NCI-H774 (cell line): ENCODE results near the gene SCGB1C2.
"Not testable (repeated sequence)": the region's sequence is repeated elsewhere in the genome, so short reads cannot be mapped to it uniquely, and the experiment has no call there.

Experiments
- DNase-seq: peaks from one replicate; lab custom pipeline; 2025; lab: John Stamatoyannopoulos, UW

Gene SCGB1C2

DNA sequence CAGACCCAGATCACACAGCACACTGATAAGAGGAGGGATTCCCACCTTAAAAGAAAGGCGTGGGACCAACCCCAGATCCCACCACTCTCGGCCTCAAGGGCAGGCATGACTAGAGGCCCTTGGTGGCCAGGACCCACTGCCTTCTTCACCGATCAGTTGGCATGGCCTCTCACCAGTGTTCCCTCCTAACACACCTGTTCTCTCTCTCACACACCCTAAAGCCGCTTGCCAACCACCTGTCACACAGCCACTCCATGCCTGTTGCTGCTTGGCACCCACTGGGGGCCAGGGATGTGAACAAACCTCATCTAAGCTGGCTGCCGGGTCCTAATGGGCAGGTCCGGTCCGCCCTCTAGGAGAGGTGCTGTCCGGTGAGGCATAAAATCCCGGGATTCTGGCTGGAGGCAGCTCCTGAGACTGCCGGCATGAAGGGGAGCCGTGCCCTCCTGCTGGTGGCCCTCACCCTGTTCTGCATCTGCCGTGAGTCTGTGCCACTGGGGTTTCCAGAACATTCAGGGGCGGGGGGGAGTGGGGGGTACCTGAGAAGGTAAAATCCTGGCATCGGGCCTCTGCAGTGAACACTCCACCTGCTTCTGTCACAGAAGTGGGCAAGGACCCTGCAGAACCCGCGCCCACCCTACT lies at the start of gene SCGB1C2:
Gene SCGB1C2 (plus strand): TSS at position 404 of the 642 bp plus-strand sequence. CDS start 22 bp downstream, at position 426.
- not testable (repeated sequence) for DNase-seq

DNA sequence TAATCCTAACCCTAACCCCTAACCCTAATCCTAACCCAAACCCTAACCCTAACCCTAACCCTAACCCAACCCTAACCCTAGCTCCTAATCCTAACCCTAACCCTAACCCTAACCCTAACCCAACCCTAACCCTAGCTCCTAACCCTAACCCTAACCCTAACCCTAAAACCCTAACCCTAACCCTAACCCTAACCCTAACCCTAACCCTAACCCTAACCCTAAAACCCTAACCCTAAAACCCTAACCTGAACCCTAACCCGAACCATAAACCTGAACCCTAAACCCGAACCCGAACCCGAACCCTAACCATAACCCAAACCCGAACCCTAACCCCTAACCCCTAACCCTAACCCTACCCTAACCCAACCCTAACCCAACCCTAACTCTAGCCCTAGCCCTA lies 24.3 kb upstream of the SCGB1C2 start:
- not testable (repeated sequence) for DNase-seq

- not testable (repeated sequence) for DNase-seq
Observed at GRCh38 chr17:118339-118917, 18.9 kb upstream of the SCGB1C2 start.

DNA sequence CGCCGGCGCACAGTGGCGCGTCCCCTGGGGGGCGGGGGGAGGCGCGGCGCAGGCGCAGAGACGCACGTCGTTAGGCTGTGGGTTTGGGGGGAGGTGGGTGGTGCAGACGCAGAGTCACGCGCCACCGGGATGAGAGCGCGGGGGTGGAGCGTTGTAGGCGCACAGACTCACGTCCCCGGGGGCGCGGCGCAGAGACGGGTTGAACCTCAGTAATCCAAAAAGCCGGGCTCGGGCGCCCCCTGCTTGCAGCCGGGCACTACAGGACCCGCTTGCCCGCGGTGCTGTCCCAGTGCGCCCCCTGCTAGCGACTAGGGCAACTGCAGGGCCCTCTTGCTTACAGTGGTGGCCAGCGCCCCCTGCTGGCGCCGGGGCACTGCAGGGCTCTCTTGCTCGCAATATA lies 3.4 kb upstream of the SCGB1C2 start:
- not testable (repeated sequence) for DNase-seq

- DNase-seq: not testable (repeated sequence)
Observed at GRCh38 chr17:134332-134785, 3.0 kb upstream of the SCGB1C2 start.

- DNase-seq: not testable (repeated sequence)
Observed at GRCh38 chr17:135022-135421, 2.3 kb upstream of the SCGB1C2 start.

GRCh38 chr17:135895-136294 lies 1.5 kb upstream of the SCGB1C2 start:
- not testable (repeated sequence) for DNase-seq

GRCh38 chr17:136531-136930 lies 838 bp upstream of the SCGB1C2 start:
- DNase-seq: not testable (repeated sequence)

- DNase-seq: not testable (repeated sequence)
Observed at GRCh38 chr17:139401-140205, 2.2 kb downstream of the SCGB1C2 start.

DNA sequence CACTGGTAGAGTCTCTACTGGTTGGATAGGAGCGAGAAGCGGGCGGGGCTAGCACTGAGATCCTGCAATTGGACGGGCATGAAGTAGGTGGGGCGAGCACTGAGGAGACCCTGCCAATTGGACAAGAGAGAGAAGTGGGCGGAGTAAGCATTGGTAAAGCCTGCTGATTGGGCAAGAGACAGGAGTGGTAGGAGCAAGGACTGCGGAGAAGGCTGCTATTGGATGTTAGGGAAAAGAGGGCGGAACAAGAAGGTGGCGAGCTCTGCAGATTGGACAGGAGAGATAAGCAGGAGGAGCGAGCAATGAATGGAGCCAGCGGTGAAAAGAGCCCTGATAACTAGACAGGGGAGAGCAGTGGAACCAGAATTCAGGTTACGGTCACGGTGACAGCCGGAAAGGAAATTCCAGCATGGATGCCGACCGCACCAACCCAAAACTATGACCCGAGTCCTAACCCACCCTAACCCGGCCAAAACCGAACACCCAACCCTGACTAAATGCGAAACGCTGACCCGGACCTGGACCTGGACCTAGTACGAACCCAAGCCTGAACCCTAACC lies 4.8 kb downstream of the SCGB1C2 start:
- no peak for DNase-seq

DNA sequence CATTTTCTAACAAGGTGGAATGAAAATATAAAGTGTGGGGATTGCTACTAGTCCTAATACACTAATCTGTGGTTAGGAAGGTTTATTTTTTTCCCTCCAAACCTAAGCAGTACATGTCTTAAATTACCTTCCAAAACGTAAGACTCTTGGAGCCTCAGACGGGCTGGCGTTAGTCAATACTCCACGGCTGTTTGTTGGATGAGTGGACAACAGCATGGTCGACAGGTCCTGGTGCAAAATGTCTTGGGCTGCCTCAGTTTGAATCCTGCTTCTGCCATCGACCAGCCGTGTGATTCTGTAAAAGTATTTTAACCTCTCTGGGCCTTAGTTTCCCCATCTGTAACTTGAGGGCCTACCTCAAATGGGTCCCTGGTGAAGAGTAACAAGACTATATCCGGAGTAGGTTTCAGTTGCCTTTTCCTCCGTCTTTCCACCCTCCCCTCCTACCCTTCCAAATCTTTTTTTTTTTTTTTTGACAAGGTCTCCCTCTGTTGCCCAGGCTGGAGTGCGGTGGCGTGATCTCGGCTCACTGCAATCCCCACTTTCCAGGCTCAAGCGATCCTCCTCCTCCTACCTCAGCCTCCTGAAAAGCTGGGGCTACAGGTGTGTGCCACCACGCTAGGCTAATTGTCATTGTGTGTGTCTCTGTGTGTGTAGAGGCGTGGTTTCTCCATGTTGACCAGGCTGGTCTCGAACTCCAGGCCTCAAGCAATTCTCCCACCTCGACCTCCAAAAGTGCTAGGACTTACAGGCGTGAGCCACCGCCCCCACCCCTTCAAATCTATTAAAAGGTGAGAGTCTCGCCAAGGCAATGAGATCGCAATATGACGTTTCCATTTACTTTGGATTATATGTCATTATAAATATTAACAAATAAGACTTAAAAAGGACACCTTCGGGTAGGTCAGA lies 5.8 kb downstream of the SCGB1C2 start:
- DNase-seq: no peak

- peak; percentile 19 for DNase-seq
Observed at GRCh38 chr17:143785-144281, 6.5 kb downstream of the SCGB1C2 start.

DNA sequence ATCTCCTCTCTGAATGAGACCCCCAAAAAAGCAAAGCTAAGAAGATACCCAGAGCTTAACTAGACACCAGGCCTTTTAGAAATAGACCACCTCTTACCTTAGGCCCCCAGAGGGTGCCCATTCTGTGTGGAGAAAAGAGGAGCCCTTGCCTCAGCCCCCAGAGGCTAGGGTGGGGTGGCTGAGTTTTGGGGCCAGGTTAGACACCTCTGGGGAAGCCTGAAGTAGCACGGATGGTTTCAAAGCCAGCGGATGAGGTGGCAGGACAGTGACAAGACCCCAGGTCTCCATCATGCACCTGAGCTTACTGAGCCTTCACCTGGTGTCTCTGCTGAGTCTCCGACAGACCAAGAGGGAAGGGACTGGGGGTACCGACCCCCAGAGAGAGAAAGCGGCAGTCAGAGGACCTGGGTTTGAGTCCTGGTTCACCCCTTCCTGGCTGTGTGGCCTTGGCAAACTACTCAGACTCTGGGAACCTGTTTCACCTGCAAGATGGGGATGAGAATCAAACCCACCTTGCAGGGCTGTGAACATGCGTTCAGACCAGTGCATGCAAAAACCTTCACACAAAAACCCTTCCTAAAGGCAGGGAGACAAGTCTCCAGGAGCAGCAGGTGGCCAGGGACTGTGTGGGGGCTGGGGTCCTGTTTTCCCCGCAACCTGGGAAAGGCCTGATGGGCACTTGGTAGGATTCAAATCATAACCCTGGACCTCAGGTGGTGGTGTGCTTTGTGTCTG lies 7.7 kb downstream of the SCGB1C2 start:
- no peak for DNase-seq

DNA sequence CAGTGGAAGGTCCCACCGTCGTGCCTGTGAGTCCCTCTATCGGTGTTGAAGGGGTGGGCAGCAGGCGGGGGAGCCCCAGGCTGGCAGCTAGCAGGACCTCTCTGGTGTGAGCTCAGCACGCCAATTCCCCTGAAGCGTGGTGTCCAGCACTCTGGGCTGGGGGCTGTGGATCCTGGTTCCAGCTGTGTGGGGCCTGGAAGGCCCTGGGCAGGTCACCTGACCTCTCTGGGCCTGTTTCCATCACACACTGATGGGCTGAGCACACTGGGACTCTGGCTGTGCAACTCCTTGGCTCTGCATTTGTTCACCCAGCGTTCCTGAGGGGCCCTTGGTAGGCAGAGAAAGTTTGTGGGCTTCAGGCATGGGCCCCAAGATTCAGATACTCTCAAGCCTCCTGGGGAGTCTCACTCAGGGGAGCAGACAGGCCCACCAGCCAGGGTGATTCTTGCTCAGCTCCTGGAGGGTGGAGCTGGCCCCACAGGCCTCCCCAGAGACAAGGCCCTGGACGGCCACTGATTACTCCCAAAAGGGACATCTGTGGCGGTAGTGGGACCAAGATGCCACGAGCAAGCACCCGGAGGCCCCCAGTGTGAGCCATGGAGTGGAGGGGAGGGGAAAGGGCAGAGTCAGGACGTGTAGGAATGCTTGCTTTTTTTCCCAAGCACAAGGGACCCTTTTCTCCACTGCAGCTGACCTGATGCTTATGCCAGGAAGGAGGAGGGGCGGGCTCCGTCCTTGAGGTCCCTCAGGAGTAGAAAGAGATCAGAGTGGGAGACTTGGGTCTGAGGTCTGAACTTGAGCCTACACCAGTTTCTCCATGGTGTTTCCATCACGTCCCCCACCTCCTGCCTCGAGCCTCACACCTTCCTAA lies 8.5 kb downstream of the SCGB1C2 start:
- DNase-seq: no peak

GRCh38 chr17:146546-146945 lies 9.2 kb downstream of the SCGB1C2 start:
- DNase-seq: no peak

GRCh38 chr17:146983-147761 lies 9.8 kb downstream of the SCGB1C2 start:
- no peak for DNase-seq

DNA sequence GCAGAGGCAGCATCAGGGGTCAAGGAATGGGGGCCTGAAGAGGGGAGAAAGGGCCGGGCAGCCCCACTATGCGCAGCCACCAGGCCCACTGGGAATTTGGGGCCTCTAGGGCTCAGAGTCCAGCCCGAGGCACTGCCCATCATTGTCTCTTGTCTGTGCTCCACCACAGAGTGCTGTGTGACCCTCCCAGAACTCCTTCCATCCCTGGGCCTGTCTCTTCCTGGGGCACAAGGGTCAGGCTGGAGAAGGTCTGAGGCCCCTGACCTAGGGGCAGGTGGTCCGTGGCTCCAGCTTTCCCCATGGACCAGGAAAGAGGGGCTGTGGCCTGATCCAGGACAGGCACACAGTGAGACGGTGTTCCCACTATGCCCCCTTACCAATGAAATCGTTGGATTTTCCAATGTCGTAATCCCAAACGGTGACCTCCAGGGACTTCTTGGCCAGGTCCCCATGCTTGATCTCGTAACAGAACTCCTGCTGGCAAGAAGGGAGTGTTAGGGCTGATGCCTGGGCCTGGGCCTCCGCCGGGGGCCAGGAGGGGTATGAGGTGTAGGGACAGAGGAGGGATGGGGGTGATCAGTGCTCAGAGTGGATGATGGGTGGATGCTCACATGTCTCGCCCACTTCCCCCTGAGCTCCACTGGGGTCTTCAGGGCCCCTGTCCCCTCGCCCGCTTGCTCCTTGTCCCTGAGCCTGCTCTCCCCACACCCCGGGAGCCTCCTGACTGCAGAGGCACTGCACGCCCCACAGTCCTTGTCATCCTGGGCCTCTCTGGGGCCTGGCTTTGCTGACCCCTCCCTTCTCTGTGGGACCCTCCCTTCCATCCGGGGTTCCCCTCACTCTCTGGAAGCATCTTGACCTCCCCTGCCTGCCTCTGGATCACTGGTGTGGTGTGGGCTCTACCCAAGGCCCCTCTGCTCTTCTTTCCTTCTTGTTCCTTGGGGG lies 10.7 kb downstream of the SCGB1C2 start:
- DNase-seq: no peak

DNA sequence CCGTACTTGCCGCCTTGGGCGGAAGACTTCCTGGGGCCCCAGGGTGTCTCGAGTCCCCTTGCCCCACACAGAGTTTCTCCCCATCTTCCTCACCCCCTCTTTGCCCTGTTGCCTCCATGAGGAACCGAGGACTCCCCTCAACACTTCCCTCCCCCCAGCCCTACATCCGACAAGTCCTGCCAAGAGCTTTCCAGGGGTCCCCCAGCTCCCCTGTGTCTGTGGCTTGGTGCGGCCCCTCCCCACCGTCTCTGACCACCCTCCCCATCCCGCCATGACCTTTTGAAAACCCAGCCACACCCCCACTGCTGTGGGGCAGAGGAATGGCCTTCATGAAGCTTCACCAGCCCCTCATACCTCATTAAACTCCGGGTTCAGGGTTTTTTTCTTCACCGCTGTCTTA lies 11.4 kb downstream of the SCGB1C2 start:
- DNase-seq: no peak
